SK-N-SH treated with all-trans-retinoic acid at 6 μM for 48 hours (cell line): Measurements from ENCODE around the gene PPP1R3A.

Experiments
- ATAC-seq: fragments of 200-7000 bp; cut with Tn5 transposase; 3 replicates; pipeline ENCODE4 v1.9.1; 2020; ENCODE audit warnings: mild to moderate bottlenecking, moderate library complexity
- ARNTL ChIP-seq: fragments of 450-650 bp; formaldehyde crosslinking; IDR thresholded peaks from 2 replicates; pipeline ENCODE4 v1.5.0; 2020; ENCODE audit warnings: low read depth, mild to moderate bottlenecking, moderate library complexity, borderline replicate concordance
- BACH2 ChIP-seq: fragments of 250-450 bp; sonication (Bioruptor Pico); IDR thresholded peaks from 2 replicates; pipeline ENCODE4 v1.9.0; 2021; ENCODE audit warnings: mild to moderate bottlenecking, borderline replicate concordance
- CREB5 ChIP-seq: fragments of 250-450 bp; sonication (Bioruptor Pico); IDR thresholded peaks from 2 replicates; pipeline ENCODE4 v1.5.1; 2020; ENCODE audit warnings: low read depth, mild to moderate bottlenecking, moderate library complexity
- ESRRG ChIP-seq: fragments of 250-450 bp; sonication (Bioruptor Pico); IDR thresholded peaks from 2 replicates; pipeline ENCODE4 v1.6.1; 2021; ENCODE audit warnings: mild to moderate bottlenecking
- GLIS3 ChIP-seq: fragments of 250-450 bp; sonication (Bioruptor Pico); IDR thresholded peaks from 2 replicates; pipeline ENCODE4 v1.5.0; 2020; ENCODE audit warnings: mild to moderate bottlenecking, moderate library complexity
- ISL1 ChIP-seq: fragments of 250-450 bp; sonication (Bioruptor Pico); IDR thresholded peaks from 2 replicates; pipeline ENCODE4 v2.1.2; 2022; ENCODE audit warnings: mild to moderate bottlenecking, moderate library complexity
- OSR1 ChIP-seq: fragments of 250-450 bp; sonication (Bioruptor Pico); IDR thresholded peaks from 2 replicates; pipeline ENCODE4 v1.8.0; 2022; ENCODE audit warnings: moderate library complexity, mild to moderate bottlenecking, inconsistent platforms
- POU6F1 ChIP-seq: fragments of 250-450 bp; sonication (Bioruptor Pico); IDR thresholded peaks from 2 replicates; pipeline ENCODE4 v1.8.0; 2021; ENCODE audit warnings: low read depth, mild to moderate bottlenecking, moderate library complexity, borderline replicate concordance
- PPARA ChIP-seq: fragments of 250-450 bp; sonication (Bioruptor Pico); IDR thresholded peaks from 2 replicates; pipeline ENCODE4 v1.5.0; 2020; ENCODE audit warnings: mild to moderate bottlenecking, borderline replicate concordance
- SNAI2 ChIP-seq: fragments of 250-450 bp; sonication (Bioruptor Pico); IDR thresholded peaks from 2 replicates; pipeline ENCODE4 v1.5.0; 2020; ENCODE audit warnings: mild to moderate bottlenecking, moderate library complexity
- TCF4 ChIP-seq: fragments of 250-450 bp; sonication (Bioruptor Pico); IDR thresholded peaks from 2 replicates; pipeline ENCODE4 v1.8.0; 2021; ENCODE audit warnings: mild to moderate bottlenecking, moderate library complexity, borderline replicate concordance
- TOX ChIP-seq: fragments of 250-450 bp; sonication (Bioruptor Pico); IDR thresholded peaks from 2 replicates; pipeline ENCODE4 v1.8.0; 2021; ENCODE audit warnings: mild to moderate bottlenecking, moderate library complexity, borderline replicate concordance
- TSHZ2 ChIP-seq: fragments of 250-450 bp; sonication (Bioruptor Pico); IDR thresholded peaks from 2 replicates; pipeline ENCODE4 v1.5.0; 2020; ENCODE audit warnings: mild to moderate bottlenecking, moderate library complexity
- ZC3H10 ChIP-seq: fragments of 250-450 bp; sonication (Bioruptor Pico); IDR thresholded peaks from 2 replicates; pipeline ENCODE4 v1.5.1; 2021; ENCODE audit warnings: mild to moderate bottlenecking, moderate library complexity
- ZFP30 ChIP-seq: fragments of 450-650 bp; formaldehyde crosslinking; IDR thresholded peaks from 2 replicates; pipeline ENCODE4 v1.5.0; 2022; ENCODE audit warnings: mild to moderate bottlenecking, moderate library complexity
- ZNF565 ChIP-seq: fragments of 450-650 bp; formaldehyde crosslinking; conservative IDR thresholded peaks from 2 replicates; pipeline ENCODE4 v1.5.0; 2020; ENCODE audit warnings: low read depth, mild to moderate bottlenecking, moderate library complexity
- ZNF70 ChIP-seq: fragments of 450-650 bp; formaldehyde crosslinking; IDR thresholded peaks from 2 replicates; pipeline ENCODE4 v1.5.0; 2020; ENCODE audit warnings: mild to moderate bottlenecking, moderate library complexity
- ZNF8 ChIP-seq: fragments of 450-650 bp; formaldehyde crosslinking; IDR thresholded peaks from 2 replicates; pipeline ENCODE4 v1.5.0; 2020; ENCODE audit warnings: mild to moderate bottlenecking, moderate library complexity
- TF ChIP-seq, protein P1 (sequence below): fragments of 250-450 bp; sonication (Bioruptor Pico); IDR thresholded peaks from 2 replicates; pipeline ENCODE4 v1.5.1; 2021; ENCODE audit warnings: mild to moderate bottlenecking, moderate library complexity

Gene PPP1R3A

GRCh38 chr7:113892818-113893217, 26.0 kb downstream of the PPP1R3A start:
- no peak for ATAC-seq
- TF ChIP-seq ZNF8 (CRISPR knock-in tag) (no peak), BACH2 (CRISPR knock-in tag) (no peak), ZC3H10 (CRISPR knock-in tag) (no peak), TCF4 (peak; percentile 49; the same call in 1 of the 2 replicates)

GRCh38 chr7:113891828-113892227, 27.0 kb downstream of the PPP1R3A start:
- no peak for TF ChIP-seq GLIS3

DNA sequence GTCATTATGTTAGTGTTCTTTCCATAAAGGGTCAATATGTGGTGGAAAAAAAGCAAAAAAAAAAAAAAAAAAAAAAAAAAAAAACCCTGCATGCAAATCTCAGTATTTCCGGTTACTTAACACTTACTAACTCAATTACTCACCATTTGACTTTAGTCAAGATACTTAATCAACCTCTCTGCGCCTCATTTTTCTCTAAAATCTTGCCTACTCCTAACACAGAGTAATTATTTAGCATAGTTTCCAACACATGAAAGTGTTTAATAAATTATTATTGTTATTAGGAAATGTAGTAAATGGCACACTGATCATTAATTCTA, 27.8 kb downstream of the PPP1R3A start:
- TF ChIP-seq GLIS3 (no peak), TCF4 (no peak), BACH2 (CRISPR knock-in tag) (no peak), PPARA (no peak), ZNF565 (no peak), CREB5 (CRISPR knock-in tag) (no peak), ZNF8 (CRISPR knock-in tag) (no peak), ZFP30 (CRISPR knock-in tag) (no peak), ZC3H10 (CRISPR knock-in tag) (no peak), TOX (no peak)
- TF ChIP-seq, all 23 proteins: peak for 0
- no peak for ATAC-seq

More at GRCh38 chr7:113891828-113892227, 27.0 kb downstream of the PPP1R3A start:
- ATAC-seq, result no peak

- ATAC-seq, result no peak
- no peak for TF ChIP-seq ZNF8 (CRISPR knock-in tag)
- no peak for TF ChIP-seq OSR1 (CRISPR knock-in tag)
These were observed 28.3 kb downstream of the PPP1R3A start for GRCh38 chr7:113890331-113891030.

DNA sequence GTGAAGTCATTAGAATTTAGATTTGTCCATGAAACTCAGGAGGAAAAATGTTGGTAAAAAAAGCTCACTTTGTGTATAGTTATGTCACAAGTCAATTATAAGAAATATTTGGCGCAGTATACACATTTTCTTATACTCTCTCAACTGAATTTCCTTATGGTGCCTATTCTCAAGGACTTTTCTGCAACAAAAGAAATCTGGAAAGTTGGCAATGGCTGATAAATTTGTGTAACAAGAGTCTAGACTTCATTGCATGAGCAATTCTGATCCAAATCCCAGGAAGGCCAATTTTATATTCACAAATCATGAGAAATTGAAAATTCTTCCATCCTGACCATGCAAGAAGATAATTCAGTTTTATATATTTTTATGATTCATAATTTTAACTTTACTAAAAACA, 35.7 kb downstream of the PPP1R3A start:
- no peak for TF ChIP-seq POU6F1 (CRISPR knock-in tag)
- TF ChIP-seq SNAI2, result no peak
- TF ChIP-seq BACH2 (CRISPR knock-in tag), result no peak
- no peak for TF ChIP-seq ISL1 (CRISPR knock-in tag)
- no peak for TF ChIP-seq TSHZ2
- no peak for TF ChIP-seq ZNF70 (CRISPR knock-in tag)
- TF ChIP-seq ESRRG (CRISPR knock-in tag), result no peak
- no peak for TF ChIP-seq GLIS3
- TF ChIP-seq, protein P1, sequence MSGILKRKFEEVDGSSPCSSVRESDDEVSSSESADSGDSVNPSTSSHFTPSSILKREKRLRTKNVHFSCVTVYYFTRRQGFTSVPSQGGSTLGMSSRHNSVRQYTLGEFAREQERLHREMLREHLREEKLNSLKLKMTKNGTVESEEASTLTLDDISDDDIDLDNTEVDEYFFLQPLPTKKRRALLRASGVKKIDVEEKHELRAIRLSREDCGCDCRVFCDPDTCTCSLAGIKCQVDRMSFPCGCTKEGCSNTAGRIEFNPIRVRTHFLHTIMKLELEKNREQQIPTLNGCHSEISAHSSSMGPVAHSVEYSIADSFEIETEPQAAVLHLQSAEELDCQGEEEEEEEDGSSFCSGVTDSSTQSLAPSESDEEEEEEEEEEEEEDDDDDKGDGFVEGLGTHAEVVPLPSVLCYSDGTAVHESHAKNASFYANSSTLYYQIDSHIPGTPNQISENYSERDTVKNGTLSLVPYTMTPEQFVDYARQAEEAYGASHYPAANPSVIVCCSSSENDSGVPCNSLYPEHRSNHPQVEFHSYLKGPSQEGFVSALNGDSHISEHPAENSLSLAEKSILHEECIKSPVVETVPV (CRISPR knock-in tag), result no peak
- no peak for TF ChIP-seq ARNTL (CRISPR knock-in tag)
- no peak for TF ChIP-seq TCF4
- no peak for TF ChIP-seq TOX
- TF ChIP-seq OSR1 (CRISPR knock-in tag), result no peak
- TF ChIP-seq PPARA, result no peak
- ATAC-seq, result no peak
